GM21423 (cell line): Measurements from ENCODE around the gene NUP62CL.
A peak's percentile ranks its signal among the peaks of the same experiment; 100 is the strongest.

ENCODE experiments used
- ATAC-seq: cut with Tn5 transposase; IDR thresholded peaks from one replicate; pipeline ENCODE4 v1.9.1; 2021; ENCODE audit warnings: mild to moderate bottlenecking, moderate library complexity; ENCODE audit not compliant: unreplicated experiment

Gene NUP62CL

DNA sequence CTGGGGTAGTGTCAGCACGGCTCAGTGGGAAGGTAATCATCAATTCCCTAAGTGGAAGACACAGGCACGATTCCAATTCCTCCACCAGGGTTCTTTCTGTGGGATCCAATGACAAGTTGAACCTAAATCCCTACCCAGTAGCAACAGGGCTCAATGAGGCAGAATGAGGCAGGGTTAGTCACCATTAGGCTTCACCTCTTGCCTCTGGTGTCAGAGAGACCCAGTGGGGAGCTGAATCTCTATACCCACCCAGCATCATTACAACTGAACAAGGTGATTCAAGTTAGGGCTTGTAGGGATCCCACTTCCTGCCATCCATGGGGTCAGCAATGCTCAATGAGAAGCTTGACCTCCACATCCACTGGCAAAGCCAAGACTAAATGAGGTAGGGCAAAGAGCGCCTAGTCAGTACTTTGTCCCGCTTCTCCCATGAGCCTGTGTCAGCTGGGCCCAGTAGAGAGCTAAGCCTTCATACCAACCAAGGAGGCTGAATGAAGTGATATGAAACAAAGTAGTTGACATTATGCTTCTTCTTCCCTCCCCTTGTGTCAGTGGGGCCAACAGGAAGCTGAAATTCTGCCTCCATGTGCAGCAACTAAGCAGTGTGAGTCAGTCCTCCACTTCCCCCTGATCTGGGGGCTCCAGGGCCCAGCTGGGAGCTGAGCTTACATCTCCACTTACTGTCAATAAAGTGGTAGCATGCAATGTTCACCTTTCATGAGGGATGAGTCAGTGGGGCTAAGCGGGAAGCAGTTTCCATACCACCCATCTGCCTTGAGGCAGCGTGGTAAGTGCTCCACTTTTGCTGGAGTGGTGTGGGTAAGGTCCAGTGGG is 51.2 kb downstream of the NUP62CL start:
- no peak for ATAC-seq

DNA sequence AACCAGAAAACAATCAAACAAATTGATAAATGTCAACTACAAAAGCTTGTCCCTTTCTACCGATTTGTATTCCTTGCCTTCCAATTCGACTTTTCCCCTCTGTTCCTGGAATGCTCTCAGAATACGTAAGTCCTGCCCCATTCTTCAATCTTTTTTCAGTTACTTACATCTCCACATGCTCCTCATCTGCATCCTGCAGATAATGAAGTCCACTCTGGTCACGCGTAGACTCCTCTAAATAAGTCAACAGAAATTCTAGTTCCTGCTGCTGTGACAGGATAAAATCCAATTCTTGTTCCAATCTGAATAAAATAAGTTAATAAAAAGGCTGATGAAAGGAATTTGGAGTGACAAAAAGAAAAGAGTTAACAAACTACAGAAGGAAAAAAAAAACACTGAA is 53.2 kb downstream of the NUP62CL start:
- no peak for ATAC-seq

DNA sequence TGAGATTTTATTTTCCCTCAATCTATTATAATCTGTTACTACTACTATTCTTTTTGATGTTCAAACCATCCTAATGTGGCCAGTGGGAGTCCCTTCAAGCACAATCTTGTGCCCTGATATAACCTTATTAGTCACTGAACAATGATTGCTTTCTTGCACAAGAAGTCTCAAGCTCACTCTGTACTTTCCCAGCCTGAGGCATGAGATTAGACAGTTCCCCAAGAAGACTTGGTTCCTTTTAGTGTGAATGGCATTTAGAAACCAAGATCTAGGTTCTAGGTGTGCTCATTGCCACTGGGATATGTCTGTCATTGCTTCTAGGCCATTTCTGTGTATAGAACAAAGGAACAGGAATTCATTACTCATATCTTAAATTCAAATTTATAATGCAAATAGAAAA is 59.6 kb downstream of the NUP62CL start:
- no peak for ATAC-seq

DNA sequence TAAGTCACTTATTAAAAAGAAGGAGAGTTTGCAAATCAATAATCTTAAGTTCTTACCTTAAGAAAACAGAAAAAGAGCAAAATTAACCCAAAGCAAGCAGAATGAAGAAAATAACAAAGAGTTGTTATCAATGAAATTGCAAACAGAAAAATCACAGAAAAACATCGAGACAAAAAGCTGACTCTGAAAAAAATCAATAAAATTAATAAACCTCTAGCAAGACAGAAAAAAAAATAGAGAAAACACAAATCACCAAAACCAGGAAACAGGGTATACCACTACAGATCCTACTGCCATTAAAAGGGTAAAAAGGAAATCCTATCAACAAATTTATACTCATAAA is 70.3 kb downstream of the NUP62CL start:
- ATAC-seq: no peak

DNA sequence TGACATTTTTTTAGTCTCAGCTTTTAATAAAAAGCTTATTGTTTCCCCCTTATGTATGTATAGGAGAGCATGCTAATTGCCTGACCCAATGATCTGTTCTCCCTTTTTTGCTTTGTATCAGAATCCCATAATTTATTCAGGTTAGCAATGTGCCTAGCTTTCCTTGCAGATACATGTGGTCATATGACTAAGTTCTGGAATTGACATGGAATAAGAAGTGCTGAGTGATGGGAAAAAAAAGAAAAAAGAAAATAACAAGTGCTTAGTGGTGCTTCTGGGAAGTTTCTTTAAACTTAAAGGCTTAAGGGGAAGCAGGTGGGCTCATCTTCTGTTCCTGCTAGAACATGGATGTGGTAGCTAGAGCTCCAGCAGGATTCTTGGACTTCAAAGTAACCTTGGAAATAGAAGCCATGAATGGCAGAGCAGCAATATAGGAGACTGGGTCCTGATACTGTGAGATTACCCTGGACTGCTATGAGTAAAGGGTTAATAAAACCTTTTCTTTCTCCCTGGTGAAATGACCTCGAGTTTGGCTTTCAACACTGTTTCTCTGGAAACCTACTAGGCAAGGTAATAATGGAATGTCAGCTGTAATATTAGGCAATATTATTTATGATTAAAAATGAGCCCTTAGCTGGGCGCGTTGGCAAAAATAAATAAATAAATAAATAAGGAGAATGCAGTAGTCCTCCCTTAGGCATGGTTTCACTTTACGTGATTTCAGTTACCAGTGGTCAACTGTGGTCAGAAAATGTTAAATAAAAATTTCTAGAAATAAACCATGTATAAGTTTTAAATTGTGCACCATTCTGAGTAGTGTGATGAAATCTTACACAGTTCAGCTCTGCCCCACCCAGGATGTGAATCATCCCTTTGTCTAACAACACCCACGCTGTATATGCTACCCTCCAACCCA is 70.9 kb downstream of the NUP62CL start:
- peak; percentile 64 for ATAC-seq

DNA sequence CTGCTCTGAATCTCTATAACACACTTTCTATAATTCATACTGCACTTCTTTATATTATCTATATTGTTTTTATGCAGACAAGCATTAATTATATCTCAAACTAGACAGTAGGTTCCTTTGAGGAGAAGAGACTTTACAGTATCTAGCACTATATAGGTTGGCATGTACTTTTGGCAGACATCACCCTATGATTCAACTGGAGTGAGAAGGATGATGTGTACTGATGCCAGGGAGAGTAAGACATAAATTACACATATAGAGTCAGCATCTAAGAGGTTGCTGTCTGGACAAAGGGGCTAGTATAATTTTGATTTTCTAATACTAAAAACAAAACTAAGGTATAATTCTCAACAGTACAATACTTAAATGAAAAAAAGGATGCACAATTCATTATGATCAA is 82.5 kb downstream of the NUP62CL start:
- no peak for ATAC-seq

DNA sequence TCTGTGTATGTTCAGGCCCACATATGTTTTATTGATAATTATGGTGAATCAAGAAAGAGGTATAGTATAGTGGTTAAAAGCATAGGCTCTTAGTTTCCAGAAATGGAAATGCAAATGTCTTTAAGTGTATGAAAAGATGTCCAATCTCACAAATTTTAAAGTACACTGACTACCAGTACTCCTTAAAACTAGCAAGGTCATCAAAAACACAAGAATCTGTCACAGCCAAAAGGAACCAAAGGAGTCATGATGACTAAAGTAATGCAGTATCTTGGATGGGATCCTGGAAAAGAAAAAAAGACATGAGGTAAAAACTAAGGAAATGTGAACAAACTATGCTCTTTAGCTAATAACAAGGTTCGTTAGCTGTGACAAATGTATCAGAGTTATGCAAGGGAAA is 87.0 kb downstream of the NUP62CL start:
- ATAC-seq: no peak

DNA sequence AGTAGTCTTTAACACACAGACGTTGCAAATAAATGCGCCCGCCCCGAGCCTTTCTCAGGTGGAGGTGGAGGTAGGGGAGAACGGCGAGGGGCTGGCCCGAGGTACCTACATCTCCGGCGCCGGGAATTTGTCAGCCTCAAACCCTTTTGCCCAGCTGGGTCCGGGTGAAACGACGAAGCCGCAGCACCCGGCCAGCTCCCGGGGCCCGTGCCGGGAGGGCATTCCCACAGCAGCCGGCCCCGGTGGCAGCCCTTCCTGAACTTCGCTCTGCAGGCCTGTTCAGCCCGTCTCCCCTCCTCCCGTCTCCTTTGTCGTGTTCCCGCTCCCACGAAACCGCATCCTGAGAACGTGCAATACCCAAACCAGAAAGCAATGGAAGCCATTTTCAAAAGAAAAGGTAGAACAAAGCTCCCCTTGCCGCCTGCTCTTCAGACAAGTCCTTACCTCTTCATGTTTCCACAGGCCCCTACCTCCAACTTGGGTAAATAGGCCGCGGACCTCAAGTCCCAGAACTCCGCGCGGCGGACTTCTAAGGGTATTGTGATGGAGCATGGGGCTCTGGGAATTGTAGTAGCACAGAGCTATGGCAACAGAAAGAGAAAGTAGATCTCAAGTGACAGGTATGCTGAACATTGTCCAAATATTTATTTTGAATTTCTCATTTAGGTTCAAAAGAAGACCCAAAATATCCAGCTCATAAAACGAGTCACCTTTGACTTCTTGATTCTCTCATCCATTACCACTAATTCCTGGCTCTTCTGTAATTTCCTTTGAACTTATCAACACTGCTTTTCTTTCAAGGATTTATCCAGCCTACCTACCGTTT is 87.7 kb downstream of the NUP62CL start, which contains the start of gene RBM41:
RBM41 (minus strand) TSS at position 501 of the 826 bp plus-strand sequence; CDS start at position 452, 49 bp downstream.
- ATAC-seq: peak; percentile 100

DNA sequence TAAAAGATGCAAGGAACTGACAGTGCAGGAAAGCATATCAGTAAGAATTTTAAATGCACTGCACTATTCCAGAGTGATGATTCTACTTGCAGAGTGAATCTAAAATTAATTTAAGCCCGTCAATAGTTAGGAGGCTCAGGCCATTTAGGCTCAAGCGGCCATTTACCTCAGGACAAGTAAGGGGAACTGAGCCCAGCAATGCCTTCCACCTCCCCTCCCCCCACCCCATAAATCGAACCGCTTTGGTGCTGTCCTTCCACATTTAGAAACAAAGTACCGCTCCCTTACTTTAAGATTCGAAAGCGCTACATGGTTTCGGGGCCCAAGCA is 88.3 kb downstream of the NUP62CL start:
- ATAC-seq: no peak

DNA sequence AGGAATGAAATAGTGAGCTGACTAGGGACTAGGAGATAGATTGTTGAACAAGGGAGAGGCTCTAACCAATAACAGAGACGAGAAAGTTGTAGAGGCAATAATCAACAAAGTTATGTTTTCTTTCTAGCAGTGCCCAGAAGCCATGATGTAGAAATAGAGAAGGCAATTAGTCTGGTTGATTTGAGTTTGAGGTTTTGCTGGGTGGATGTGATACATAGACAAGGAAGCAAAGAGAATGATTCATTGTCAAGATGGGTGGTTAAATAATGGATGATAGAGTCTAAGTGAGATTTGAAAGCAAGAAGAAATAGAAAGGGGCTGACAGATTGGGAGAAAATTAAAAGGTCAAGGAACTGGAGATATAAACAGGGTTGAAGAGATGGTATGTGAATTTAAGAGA is 98.8 kb downstream of the NUP62CL start:
- ATAC-seq: no peak

DNA sequence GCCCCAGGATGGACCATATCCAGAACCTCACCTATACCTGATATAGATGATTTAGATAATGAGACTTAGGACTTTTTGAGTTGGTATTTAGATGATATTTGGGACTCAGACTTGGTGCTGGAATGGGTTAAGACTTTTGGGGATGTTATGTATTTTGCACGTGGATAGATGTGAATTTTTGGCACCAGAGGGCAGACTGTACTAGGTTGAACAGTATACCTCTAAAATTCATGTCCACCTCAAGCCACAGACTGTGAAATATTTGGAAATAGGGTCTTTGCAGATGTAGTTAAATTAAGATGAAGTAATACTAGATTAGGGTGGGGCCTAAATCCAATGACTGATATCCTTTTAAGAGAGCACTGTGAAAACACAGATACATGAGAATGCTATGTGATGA is 103.3 kb downstream of the NUP62CL start:
- no peak for ATAC-seq

DNA sequence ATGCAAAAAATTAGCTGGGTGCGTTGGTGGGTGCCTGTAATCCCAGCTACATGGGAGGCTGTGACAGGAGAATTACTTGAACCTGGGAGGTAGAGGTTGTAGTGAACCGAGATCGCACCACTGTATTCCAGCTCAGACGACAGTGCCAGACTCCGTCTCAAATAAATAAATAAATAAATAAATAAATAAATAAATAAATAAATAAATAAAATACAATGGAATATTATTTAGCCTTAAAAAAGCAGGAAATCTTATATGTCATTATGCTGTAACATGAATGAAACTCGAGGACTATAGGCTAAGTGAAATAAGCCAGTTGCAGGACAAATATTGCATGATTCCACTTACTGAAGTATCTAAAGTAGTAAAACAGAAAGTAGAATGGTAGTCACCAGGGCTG is 130.1 kb downstream of the NUP62CL start:
- ATAC-seq: no peak
